ENCODE data around the gene LPAR4. TPM values are rescaled to one million over a fixed set of nuclear protein-coding genes. Genes with fewer than 3 reads are reported as not detected.

Gene LPAR4
- total and polyA plus RNA-seq, 10 of the 15 experiments (the other 5 are each of a cell fraction or from before 2014, with no cell fraction given): 0.05 to 0.10 (median 0.06) TPM; not detected in 7

DNA sequence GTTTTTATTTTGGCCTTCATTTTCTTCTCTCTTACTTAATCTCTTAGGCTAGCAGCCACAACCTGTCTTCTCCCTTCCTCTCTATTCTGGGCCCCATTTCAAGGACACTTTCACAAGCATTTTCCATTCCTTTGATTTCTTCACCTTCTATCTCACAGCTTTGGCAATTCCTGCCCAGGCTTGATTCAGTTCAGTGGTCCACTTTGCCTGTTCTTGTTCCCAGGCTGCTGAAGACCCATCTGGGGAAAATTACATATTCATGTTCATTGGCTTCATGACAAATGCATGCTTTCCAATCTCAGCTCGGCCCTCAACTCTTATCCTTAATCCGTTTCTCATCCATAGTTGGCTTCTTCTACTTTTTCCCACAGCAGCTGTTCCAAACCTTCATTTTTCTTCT lies 38.7 kb upstream of the LPAR4 start:
- no peaks in the 10 kb centered on the region for H3K79me2 ChIP-seq (ENCODE audit: control insufficient read depth, insufficient read depth, low read length)
- POLR2A ChIA-PET: no interaction called here
- TF ChIP-seq, protein P1, sequence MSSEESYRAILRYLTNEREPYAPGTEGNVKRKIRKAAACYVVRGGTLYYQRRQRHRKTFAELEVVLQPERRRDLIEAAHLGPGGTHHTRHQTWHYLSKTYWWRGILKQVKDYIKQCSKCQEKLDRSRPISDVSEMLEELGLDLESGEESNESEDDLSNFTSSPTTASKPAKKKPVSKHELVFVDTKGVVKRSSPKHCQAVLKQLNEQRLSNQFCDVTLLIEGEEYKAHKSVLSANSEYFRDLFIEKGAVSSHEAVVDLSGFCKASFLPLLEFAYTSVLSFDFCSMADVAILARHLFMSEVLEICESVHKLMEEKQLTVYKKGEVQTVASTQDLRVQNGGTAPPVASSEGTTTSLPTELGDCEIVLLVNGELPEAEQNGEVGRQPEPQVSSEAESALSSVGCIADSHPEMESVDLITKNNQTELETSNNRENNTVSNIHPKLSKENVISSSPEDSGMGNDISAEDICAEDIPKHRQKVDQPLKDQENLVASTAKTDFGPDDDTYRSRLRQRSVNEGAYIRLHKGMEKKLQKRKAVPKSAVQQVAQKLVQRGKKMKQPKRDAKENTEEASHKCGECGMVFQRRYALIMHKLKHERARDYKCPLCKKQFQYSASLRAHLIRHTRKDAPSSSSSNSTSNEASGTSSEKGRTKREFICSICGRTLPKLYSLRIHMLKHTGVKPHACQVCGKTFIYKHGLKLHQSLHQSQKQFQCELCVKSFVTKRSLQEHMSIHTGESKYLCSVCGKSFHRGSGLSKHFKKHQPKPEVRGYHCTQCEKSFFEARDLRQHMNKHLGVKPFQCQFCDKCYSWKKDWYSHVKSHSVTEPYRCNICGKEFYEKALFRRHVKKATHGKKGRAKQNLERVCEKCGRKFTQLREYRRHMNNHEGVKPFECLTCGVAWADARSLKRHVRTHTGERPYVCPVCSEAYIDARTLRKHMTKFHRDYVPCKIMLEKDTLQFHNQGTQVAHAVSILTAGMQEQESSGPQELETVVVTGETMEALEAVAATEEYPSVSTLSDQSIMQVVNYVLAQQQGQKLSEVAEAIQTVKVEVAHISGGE (CRISPR knock-in tag; IDR thresholded peaks at IDR 0.05): no peak
- no peak for TF ChIP-seq BHLHE40 (IDR thresholded peaks at IDR 0.05; ENCODE audit: borderline replicate concordance in 1 of 2, low read depth in 2 of 2, low read length in 1 of 2)
- TF ChIP-seq LARP7 (IDR thresholded peaks at IDR 0.05): no peak
- no peak for TF ChIP-seq PML (IDR thresholded peaks at IDR 0.05; ENCODE audit: low read length)
- no peak for TF ChIP-seq SIX5 (IDR thresholded peaks at IDR 0.05; ENCODE audit: low read depth, low read length, severe bottlenecking)
- no peak for TF ChIP-seq KLF5 (IDR thresholded peaks at IDR 0.05; ENCODE audit: partially characterized antibody)
- CTCF ChIA-PET: interaction anchor here (0.7 to 4.5 kb wide), 12 partner anchors 19 to 705 kb away, joined by 3 to 38 read pairs (median 5); no protein-coding TSS in a partner anchor
- no peak overlapping the region for H3K27ac ChIP-seq (ENCODE audit: control insufficient read depth, insufficient read depth)
- H2AFZ ChIP-seq (ENCODE audit: control insufficient read depth, low read depth, low read length): no peak overlapping the region
- DNase-seq (ENCODE audit: low read depth, low spot score): no peak
- no peaks in the 10 kb centered on the region for H3K36me3 ChIP-seq (ENCODE audit: control insufficient read depth in 2 of 2, insufficient read depth in 2 of 2, low read length in 1 of 2)
- RAD21 ChIA-PET (ENCODE audit: unreplicated experiment): interaction anchor here (0.8 to 4.4 kb wide), 10 partner anchors 19 to 373 kb away, joined by 3 to 25 read pairs (median 7); no protein-coding TSS in a partner anchor
- H3K27me3 ChIP-seq (replicated peaks in 1 of 2; ENCODE audit: control insufficient read depth in 2 of 2, insufficient read depth in 2 of 2, low read length in 1 of 2): no peaks in the 10 kb centered on the region
- H4K20me1 ChIP-seq (ENCODE audit: control insufficient read depth, insufficient read depth): no peaks in the 10 kb centered on the region
- no peak overlapping the region for H3K4me3 ChIP-seq
- no peak overlapping the region for H3K9ac ChIP-seq (ENCODE audit: control insufficient read depth, insufficient read depth, low read length)
- intact Hi-C loops (cut with micrococcal nuclease; ENCODE audit: unreplicated experiment) (loop anchor here (1.0 kb wide), 1 partner anchor 154 kb away; no protein-coding TSS in a partner anchor), in situ Hi-C loops (cut with MboI) (no loop called here)
- no peaks in the 10 kb centered on the region for H3K4me1 ChIP-seq (ENCODE audit: control insufficient read depth, insufficient read depth, low read length)
- ATAC-seq: no peak
- no peak overlapping the region for H3K4me2 ChIP-seq (ENCODE audit: control insufficient read depth, insufficient read depth)
- no peaks in the 10 kb centered on the region; the same call in 2 of the 3 replicates for H3K9me3 ChIP-seq (replicated peaks; ENCODE audit: control insufficient read depth, insufficient read depth, low read length)
- SMC1A ChIA-PET (ENCODE audit: uncharacterized antibody, unreplicated experiment): interaction anchor here (0.7 to 5.3 kb wide), 19 partner anchors 20 to 561 kb away, joined by 3 to 27 read pairs (median 4); partner anchors contain the start of gene RTL3
- FAIRE-seq: no peak
- BruUV-seq (replicated peaks): no TSS peak
- 21% methylated on average over 2 of the region's 2 CpGs for WGBS (ENCODE audit: insufficient coverage, insufficient replicate concordance, low lambda C conversion rate, missing lambda C conversion rate)
